Fibroblast of skin of right biceps (primary cell): ENCODE data around the gene ADORA2B.
"Not testable (repeated sequence)": the region's sequence is repeated elsewhere in the genome, so short reads cannot be mapped to it uniquely, and the experiment has no call there.

Experiments used
- DNase-seq: peaks from one replicate; pipeline ENCODE4 v3.0.0-alpha.2; 2013

ADORA2B gene

GRCh38 chr17:15957206-15957605 is 12.3 kb downstream of the ADORA2B start:
- no peak for DNase-seq

GRCh38 chr17:15957608-15958307 is 12.8 kb downstream of the ADORA2B start:
- DNase-seq = no peak

GRCh38 chr17:15958484-15958854 is 13.5 kb downstream of the ADORA2B start:
- no peak for DNase-seq

- peak; percentile 64 for DNase-seq
Measured at GRCh38 chr17:15963670-15964110, 18.8 kb downstream of the ADORA2B start.

GRCh38 chr17:15965528-15965927 is 20.6 kb downstream of the ADORA2B start:
- DNase-seq = no peak

DNA sequence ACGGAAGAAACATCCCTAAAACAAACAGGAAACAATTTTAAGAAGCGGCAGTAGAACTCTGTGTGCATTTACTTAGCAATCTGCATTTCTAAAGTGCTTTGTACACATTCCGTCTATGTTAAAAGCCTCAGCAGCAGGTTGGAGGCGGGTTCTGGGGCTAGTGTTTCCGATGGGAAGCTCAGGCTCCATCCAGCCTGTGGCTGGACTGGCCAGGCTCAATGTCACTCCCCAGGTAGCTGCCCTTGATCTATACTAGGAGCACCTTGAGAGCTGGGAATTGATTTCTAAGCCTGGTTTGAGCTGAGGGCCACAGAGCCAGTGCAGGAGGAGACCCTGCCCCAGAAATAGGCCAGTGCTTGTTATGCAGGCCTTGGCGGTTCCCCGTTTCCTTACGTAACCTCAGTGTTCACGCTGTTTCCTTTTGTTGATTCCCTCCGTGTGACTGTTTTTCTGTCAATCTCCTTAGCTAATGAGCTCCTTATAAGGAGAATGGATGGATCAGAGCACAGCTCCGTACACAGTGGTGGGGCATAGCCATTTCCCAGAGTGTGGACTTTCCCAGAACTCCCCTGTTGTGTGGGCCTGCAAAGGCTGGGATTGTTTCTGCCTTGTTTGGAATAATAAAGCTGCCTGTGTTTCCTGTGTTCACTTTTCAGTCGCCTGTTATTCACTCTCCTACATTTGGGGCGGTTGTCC is 21.4 kb downstream of the ADORA2B start:
- no peak for DNase-seq

DNA sequence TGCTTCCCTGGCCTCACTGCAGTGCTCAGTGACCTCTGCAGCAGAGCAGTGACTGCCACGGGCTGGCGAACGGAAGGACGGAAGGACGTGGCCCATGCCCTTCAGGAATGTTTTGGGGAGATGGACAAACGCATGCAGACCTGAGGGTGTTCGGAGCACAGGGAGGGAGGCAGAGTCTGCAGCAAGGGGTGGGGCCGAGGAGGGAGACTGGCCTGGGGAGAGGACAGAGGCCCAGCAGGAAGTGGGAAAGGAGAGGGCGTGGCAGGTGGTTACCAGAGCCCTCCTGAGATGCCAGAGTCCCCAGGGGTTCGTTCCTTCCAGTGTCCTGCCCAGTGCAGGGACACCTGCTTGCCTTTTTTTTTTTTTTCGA is 21.9 kb downstream of the ADORA2B start:
- DNase-seq = no peak

- no peak for DNase-seq
Measured at GRCh38 chr17:15967706-15968399, 22.9 kb downstream of the ADORA2B start.

DNA sequence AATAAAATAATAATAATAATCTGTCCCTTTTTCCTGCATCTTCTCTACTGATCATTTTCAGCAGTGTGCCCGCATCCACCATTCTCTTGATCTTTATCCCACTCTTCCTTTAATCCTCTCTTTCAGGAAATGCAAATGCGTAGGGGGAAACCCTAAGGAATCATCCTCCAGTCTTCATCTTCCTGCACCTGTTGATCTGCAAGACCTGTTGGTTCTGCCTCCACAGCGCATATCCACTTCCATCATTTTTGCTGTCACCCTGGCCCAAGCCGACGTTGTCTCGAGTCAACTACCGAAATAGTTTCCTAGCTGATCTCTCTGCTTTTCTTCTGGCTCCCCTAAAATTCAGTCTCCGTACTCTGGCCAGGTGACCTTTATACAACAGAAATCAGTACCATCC is 24.5 kb downstream of the ADORA2B start:
- DNase-seq = no peak

GRCh38 chr17:15970500-15970899 is 25.6 kb downstream of the ADORA2B start:
- no peak for DNase-seq

DNA sequence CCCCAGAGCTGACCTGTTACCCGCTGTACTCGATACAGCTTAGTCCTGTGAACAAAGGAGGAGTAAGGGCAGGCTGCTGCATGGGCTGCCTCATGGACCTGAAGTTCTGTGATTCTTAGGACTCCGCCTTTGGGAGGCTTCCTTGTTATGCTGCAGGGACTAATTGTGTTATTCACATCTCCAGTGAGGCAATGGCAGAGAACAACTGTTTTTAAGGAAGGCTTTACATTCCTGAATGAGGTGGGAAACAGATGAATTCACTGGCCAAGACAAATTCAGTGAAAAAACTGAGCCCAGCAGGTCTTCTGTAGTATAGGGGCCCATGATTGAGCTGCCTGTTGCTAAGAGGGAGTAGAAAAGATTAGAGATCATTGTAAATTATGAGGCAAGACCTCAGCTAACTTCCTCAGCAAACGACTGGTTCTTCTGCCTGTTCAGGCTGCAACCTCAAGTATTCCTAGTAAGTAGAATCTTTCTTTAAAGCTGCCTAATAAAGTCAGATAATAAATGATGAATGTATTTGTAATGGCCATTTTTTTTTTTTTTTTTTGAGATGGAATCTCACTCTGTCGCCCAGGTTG is 26.3 kb downstream of the ADORA2B start:
- DNase-seq = no peak

GRCh38 chr17:15971882-15972281 is 27.0 kb downstream of the ADORA2B start:
- no peak for DNase-seq

GRCh38 chr17:15972497-15972951 is 27.6 kb downstream of the ADORA2B start:
- no peak for DNase-seq

DNA sequence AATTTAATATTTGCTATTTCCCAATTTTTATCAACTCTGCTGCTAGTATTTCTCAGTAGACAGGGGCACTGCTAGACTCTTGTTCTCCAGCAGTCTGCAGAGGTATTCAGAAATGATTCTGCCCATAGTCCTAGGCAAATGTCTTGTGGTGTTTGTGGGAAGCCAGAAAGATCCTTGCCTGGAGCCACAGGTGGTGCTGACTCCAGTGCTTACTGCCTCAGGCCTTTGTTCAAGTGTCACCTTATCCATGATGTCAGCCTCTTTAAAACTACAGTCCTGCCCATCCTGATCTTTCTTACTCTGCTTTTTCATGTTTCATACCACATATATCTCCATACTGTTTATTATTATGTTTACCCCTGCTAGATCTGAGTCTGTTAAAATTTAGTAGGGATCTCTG is 28.1 kb downstream of the ADORA2B start:
- no peak for DNase-seq

DNA sequence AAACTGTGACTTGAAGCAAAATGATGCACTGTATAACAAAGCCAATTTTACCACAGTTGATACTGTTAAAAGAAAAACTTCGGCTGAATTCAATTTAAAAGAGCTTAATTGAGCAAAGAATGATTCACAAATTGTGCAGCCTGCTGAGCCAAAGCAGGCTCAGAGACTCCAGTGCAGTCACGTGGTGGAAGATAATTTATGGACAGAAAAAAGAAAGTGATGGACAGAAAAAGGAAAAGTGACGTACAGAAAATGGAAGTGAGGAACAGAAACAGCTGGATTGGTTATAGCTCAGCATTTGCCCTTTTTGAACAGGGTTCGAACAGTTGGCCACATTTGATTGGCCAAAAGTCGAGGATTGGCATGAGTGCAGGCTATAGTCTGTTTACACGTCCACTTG is 28.9 kb downstream of the ADORA2B start:
- DNase-seq = no peak

GRCh38 chr17:15977894-15978293 is 33.0 kb downstream of the ADORA2B start:
- no peak for DNase-seq

DNA sequence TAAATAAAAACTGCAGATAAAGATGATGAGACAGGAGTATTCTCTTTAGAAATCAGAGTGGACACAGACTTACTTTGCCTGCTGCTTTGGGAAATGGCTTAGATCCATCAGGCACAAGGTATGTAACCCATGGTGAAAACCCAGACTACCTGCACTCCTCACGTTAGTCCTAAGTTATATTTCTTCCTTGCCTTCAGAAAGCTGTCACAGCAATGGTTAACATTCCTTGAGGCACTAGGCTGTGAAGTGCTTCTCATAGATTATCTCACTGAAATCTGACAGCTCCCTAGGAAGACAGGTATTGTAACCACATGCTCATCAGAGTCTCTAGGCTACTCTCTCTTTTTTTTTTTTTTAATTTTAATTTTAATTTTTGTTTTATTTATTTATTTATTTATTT is 33.7 kb downstream of the ADORA2B start:
- no peak for DNase-seq

GRCh38 chr17:15979013-15979412 is 34.1 kb downstream of the ADORA2B start:
- not testable (repeated sequence) for DNase-seq

DNA sequence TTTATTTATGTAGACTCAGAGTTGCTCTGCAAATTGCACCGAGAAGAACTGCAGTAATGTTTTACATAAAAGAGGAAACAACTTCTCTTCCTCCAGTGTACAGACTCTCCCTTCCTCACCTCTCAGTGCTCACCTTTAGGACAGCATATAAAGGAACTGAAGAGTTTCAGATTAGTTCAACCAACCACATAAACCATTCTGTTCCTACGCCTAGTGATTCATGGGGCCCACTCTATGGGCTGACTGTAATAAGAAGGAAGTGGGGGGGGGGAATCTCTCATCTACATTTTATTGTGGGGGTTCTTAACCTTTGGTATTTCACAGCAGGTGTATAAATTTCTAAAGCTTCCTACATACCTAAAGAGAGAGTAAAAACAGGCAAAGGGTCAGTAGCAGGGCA is 36.3 kb downstream of the ADORA2B start:
- no peak for DNase-seq

GRCh38 chr17:15981646-15982580 is 37.0 kb downstream of the ADORA2B start:
- DNase-seq = peak; percentile 63

DNA sequence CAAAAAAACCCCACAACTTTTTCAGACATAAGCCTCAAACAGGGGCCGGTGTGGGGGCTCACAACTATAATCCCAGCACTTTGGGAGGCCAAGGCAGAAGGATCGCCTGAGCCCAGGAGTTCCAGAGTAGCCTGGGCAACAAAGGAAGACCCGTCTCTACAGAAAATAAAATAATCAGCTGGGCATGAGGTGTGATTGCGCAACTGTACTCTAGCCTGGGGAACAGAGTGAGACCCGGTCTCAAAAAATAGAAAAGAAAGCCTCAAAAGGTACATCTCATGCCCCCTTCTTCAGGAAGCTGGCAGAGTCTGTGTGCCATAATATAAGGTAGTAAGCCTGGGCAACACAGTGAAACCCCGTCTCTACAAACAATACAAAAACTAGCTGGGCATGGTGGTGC is 51.4 kb downstream of the ADORA2B start:
- no peak for DNase-seq

DNA sequence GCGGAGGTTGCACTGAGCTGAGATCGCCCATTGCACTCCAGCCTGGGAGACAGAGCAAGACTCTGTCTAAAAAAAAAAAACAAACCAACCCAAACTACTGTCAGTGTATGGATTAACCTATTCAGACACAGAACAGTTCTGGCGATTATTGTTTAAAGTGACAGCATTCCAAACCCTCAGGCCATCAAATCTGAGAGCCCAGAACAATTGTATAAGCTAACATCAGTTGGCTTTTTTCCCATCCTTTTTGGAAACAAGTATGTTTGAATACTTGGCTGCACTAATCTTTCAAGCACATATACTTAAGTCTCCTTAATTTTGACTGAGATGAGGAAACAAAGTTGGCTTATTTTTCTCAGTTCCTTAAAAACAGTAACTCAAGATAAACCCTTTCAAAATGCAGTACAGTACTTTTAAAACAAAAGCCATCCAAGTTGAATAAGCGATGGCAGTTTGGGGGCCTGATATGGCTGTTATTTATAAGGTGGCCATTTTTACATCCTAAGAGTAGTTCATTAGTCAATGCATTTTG is 53.2 kb downstream of the ADORA2B start:
- no peak for DNase-seq
